Sigmoid colon (tissue), 3 donors: ENCODE measurements around the gene ZNF219.

Source experiments
- CTCF ChIP-seq, 4 experiments: fragments of 450-650 bp in 3 of 4; fragments of 200-600 bp in 1 of 4; IDR thresholded peaks; one replicate each; pipeline ENCODE4 v1.5.1; 2016 to 2019; ENCODE audit warnings: antibody characterized with exemption in 4 of 4, mild to moderate bottlenecking in 3 of 4, moderate library complexity in 2 of 4
- POLR2A ChIP-seq, 2 donors: fragments of 450-650 bp; IDR thresholded peaks; one replicate each; pipeline ENCODE4 v1.6.1; 2016; ENCODE audit warnings: antibody characterized with exemption in 2 of 2, mild to moderate bottlenecking in 2 of 2, moderate library complexity in 2 of 2

GRCh38 chr14:21083565-21084325, 14.7 kb downstream of the ZNF219 start:
- no peak for TF ChIP-seq POLR2A (IDR thresholded peaks at IDR 0.05)
- no peak for TF ChIP-seq CTCF (IDR thresholded peaks at IDR 0.05)
